Neuronal stem cell (in vitro differentiated cells): Measurements from ENCODE around the gene FILIP1L.

Source experiments
- DNase-seq: peaks from one replicate; pipeline ENCODE4 v3.0.0-alpha.2; 2013; ENCODE audit warnings: low spot score
- H2AFZ ChIP-seq: one replicate; pipeline ENCODE4 v1.6.1; 2013; ENCODE audit warnings: mild to moderate bottlenecking, low read length, inconsistent platforms
- H2AK5ac ChIP-seq: 2 replicates; pipeline ENCODE4 v1.6.1; 2013; ENCODE audit warnings: low read depth, mild to moderate bottlenecking, inconsistent platforms, low read length, moderate library complexity, mixed read lengths
- H2BK120ac ChIP-seq: 2 replicates; pipeline ENCODE4 v1.6.1; 2013; ENCODE audit warnings: low read depth, mild to moderate bottlenecking, inconsistent platforms, low read length, moderate library complexity, mixed read lengths
- H2BK12ac ChIP-seq: one replicate; pipeline ENCODE4 v1.6.1; 2013; ENCODE audit warnings: low read length, inconsistent platforms
- H2BK15ac ChIP-seq: 2 replicates; pipeline ENCODE4 v1.6.1; 2013; ENCODE audit warnings: mild to moderate bottlenecking, low read length, inconsistent platforms, mixed read lengths
- H2BK5ac ChIP-seq: one replicate; pipeline ENCODE4 v1.6.1; 2013; ENCODE audit warnings: inconsistent platforms, mild to moderate bottlenecking, low read length, moderate library complexity
- H3K14ac ChIP-seq: one replicate; pipeline ENCODE4 v1.6.1; 2013; ENCODE audit warnings: low read length, inconsistent platforms
- H3K18ac ChIP-seq: 2 replicates; pipeline ENCODE4 v1.6.1; 2013; ENCODE audit warnings: low read length, inconsistent platforms
- H3K23ac ChIP-seq: 2 replicates; pipeline ENCODE4 v1.6.1; 2013; ENCODE audit warnings: low read depth, mild to moderate bottlenecking, mixed read lengths, low read length, inconsistent platforms; ENCODE audit not compliant: poor library complexity
- H3K27ac ChIP-seq: replicated peaks from 3 replicates; pipeline ENCODE4 v1.5.1; 2013; ENCODE audit warnings: low read length, inconsistent platforms
- H3K27me3 ChIP-seq, 3 experiments: 2 replicates each; pipeline ENCODE4 v1.6.1; 2013; ENCODE audit warnings: low read length in 3 of 3, mild to moderate bottlenecking in 2 of 3, inconsistent platforms in 1 of 3, low read depth in 1 of 3, mixed read lengths in 1 of 3, moderate library complexity in 1 of 3; ENCODE audit not compliant: control insufficient read depth in 3 of 3, insufficient read depth in 3 of 3
- H3K36me3 ChIP-seq, 2 donors: replicated peaks in 1 of 2; 2 replicates each; pipeline ENCODE4 v1.6.1; 2013; ENCODE audit warnings: low read length in 2 of 2; ENCODE audit not compliant: control insufficient read depth in 2 of 2, insufficient read depth in 2 of 2
- H3K4ac ChIP-seq: 2 replicates; pipeline ENCODE4 v1.6.1; 2013; ENCODE audit warnings: inconsistent platforms, mild to moderate bottlenecking, low read length, moderate library complexity
- H3K4me1 ChIP-seq, 2 donors: 1 replicate in 1 of 2; 2 replicates in 1 of 2; pipeline ENCODE4 v1.6.1; 2013; ENCODE audit warnings: low read length in 2 of 2, low read depth in 1 of 2; ENCODE audit not compliant: control insufficient read depth in 2 of 2, insufficient read depth in 1 of 2
- H3K4me2 ChIP-seq: one replicate; pipeline ENCODE4 v1.6.1; 2013; ENCODE audit warnings: mild to moderate bottlenecking, low read length, inconsistent platforms; ENCODE audit not compliant: insufficient read depth, poor library complexity, severe bottlenecking
- H3K4me3 ChIP-seq, 2 donors: 2 replicates each; pipeline ENCODE4 v1.5.1; 2013; ENCODE audit warnings: low read length in 2 of 2, mild to moderate bottlenecking in 2 of 2, inconsistent platforms in 1 of 2, moderate library complexity in 1 of 2
- H3K79me1 ChIP-seq: one replicate; pipeline ENCODE4 v1.6.1; 2013; ENCODE audit warnings: low read depth, mild to moderate bottlenecking, inconsistent platforms, low read length, moderate library complexity
- H3K9ac ChIP-seq: one replicate; pipeline ENCODE4 v1.6.1; 2013; ENCODE audit warnings: mild to moderate bottlenecking, low read depth, low read length, inconsistent platforms; ENCODE audit not compliant: poor library complexity
- H3K9me3 ChIP-seq, 2 donors: replicated peaks in 1 of 2; 2 replicates each; pipeline versions ENCODE3 to v1.6.1; 2013; ENCODE audit warnings: low read length in 2 of 2, mild to moderate bottlenecking in 2 of 2, inconsistent platforms in 1 of 2, low read depth in 1 of 2, mixed read lengths in 1 of 2, moderate library complexity in 1 of 2; ENCODE audit not compliant: control insufficient read depth in 2 of 2, insufficient read depth in 1 of 2
- H4K8ac ChIP-seq: one replicate; pipeline ENCODE4 v1.6.1; 2013; ENCODE audit warnings: low read depth, mild to moderate bottlenecking, inconsistent platforms, low read length, moderate library complexity
- H4K91ac ChIP-seq: one replicate; pipeline ENCODE4 v1.6.1; 2013; ENCODE audit warnings: low read length, low read depth, mild to moderate bottlenecking, inconsistent platforms; ENCODE audit not compliant: poor library complexity
- WGBS, 2 donors: extraction: QIAGEN DNeasy Blood & Tissue Kit; methylation state at CpG; one replicate each; pipeline ENCODE4 v1.1.7; 2013; ENCODE audit warnings: missing lambda C conversion rate in 2 of 2, mixed read lengths in 1 of 2; ENCODE audit not compliant: insufficient read length in 2 of 2, insufficient replicate concordance in 1 of 2; ENCODE audit errors: extremely low coverage in 2 of 2; 5-methylcytosine and 5-hydroxymethylcytosine counted together

Gene FILIP1L

DNA sequence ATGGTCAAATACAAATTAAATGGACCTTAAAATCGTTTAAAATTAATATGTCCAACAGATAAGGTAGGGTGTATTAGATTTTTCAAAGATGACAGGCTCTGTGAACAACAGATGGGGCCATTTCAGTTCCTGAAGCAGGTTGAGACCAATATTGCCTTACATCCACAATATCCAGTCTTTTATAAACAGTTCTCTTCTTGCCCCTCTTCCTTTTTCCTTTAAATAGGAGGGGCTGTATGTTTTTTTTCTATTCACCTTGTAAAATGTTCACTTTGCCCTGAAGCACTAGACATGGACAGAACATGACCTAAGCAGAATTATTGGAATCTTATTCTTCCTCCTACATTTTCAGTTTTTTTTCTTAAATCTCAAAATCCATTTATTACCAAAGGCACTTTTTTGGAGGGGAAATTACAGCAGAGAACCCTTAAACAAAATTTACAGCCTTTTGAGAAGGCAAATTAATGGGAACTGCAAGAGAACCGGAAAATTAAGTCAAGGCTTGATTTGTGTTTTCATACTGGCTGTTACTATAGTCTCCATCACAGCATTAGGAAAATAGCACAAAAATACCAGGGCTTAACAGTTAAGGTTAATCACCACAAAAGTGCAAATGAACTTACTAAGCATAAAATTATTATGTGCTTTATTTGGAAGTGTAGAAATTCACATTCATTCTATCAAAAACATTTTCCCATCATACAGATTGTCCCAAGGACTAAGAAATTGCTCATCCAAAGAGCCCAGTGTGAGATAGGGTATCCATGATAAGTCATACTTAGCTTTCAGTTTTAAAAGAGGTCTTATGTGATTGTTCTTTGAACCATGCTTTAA lies 240.8 kb downstream of the FILIP1L start:
- no peak overlapping the region for H2AK5ac ChIP-seq
- no peak overlapping the region for H4K91ac ChIP-seq
- H2BK15ac ChIP-seq: no peak overlapping the region
- H3K36me3 ChIP-seq: peaks cover 0 to 31% of the 10 kb centered on the region in 2 donors
- H3K4me1 ChIP-seq: peaks cover 5% of the 10 kb centered on the region in 2 donors
- H3K27ac ChIP-seq: no peak overlapping the region
- DNase-seq: no peak
- H3K23ac ChIP-seq: no peak overlapping the region
- H2BK12ac ChIP-seq: no peak overlapping the region
- no peak overlapping the region for H3K9ac ChIP-seq
- no peak overlapping the region for H3K4me3 ChIP-seq
- H3K4ac ChIP-seq: no peak overlapping the region
- no peak overlapping the region for H3K14ac ChIP-seq
- no peak overlapping the region for H2AFZ ChIP-seq
- WGBS, 2 donors: no CpG with 5 or more reads among the region's 2 CpGs
- no peak overlapping the region for H3K4me2 ChIP-seq
- no peak overlapping the region for H2BK5ac ChIP-seq
- no peaks in the 10 kb centered on the region for H3K27me3 ChIP-seq
- no peak overlapping the region for H3K18ac ChIP-seq
- no peak overlapping the region for H4K8ac ChIP-seq
- no peaks in the 10 kb centered on the region for H3K9me3 ChIP-seq
- H3K79me1 ChIP-seq: no peaks in the 10 kb centered on the region
- no peak overlapping the region for H2BK120ac ChIP-seq

DNA sequence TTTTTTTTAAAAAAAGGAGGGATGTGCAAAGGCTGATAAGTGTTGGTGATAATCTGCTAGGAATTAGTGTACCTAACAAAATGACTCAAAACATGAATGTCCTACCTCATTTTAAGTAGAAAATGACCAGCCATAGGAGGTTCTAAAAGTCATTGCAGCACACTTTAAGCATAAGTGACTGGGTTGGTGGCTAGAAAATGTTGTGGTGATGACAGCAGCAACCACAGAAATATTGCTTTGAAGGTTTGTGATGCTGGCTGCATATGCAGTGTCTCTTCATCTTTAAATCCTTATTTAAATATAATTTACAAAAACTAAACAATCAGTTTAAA lies 241.4 kb downstream of the FILIP1L start:
- no peak overlapping the region for H3K4ac ChIP-seq
- no peak overlapping the region for H3K4me2 ChIP-seq
- H2BK5ac ChIP-seq: no peak overlapping the region
- no peak overlapping the region for H2AK5ac ChIP-seq
- no peaks in the 10 kb centered on the region for H3K79me1 ChIP-seq
- no peak overlapping the region for H3K18ac ChIP-seq
- H3K9me3 ChIP-seq: no peaks in the 10 kb centered on the region
- H4K91ac ChIP-seq: no peak overlapping the region
- no peaks in the 10 kb centered on the region for H3K27me3 ChIP-seq
- H3K23ac ChIP-seq: no peak overlapping the region
- H2AFZ ChIP-seq: no peak overlapping the region
- no peak overlapping the region for H3K14ac ChIP-seq
- H3K36me3 ChIP-seq: peaks cover 0 to 37% of the 10 kb centered on the region in 2 donors
- no peak overlapping the region for H4K8ac ChIP-seq
- H3K9ac ChIP-seq: no peak overlapping the region
- no peak overlapping the region for H2BK12ac ChIP-seq
- H3K27ac ChIP-seq: no peak overlapping the region
- DNase-seq: no peak
- no peak overlapping the region for H3K4me3 ChIP-seq
- H2BK120ac ChIP-seq: no peak overlapping the region
- H2BK15ac ChIP-seq: no peak overlapping the region
- H3K4me1 ChIP-seq: peaks cover 5 to 9% of the 10 kb centered on the region in 2 donors

DNA sequence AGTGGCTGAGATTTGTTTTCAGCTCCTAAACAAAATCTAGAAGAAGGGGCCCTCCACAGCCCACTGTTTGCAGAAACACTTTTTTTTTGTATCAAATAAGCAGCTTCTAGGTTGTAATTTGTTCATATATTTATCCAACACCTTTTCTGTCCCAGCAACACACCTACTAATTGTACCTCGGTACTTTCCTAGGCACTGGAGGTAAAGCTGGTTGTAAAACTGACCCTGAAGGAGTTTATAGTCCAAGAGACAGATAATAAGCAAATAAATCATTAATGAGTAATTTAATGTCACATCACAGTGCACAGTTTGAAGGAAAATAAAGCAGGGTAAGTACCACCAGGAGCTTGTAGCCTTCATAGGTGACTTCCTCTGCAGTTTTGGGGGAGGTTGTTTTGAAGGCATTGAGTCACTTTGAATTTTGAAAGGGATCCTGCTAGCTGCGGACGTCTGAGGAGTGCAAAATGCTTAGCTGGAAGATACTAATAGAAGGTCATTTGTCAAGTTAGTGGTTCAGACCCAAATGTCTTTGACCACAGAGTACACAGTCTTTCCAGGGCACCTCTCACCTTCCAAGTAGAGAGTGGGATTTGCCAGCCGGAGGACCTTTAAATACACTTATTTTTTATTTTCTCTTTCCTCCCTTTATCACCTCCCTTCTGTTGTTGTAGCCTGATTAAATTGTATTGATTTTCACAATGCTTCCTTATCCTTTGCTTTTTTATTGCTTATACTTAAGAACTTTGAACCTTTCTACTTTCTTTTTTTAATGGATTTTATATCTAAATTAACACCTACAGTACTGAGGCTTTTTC lies 242.9 kb downstream of the FILIP1L start:
- DNase-seq: no peak
- no peaks in the 10 kb centered on the region for H3K79me1 ChIP-seq
- peaks cover 0 to 49% of the 10 kb centered on the region in 2 donors for H3K36me3 ChIP-seq
- H3K9ac ChIP-seq: no peak overlapping the region
- no peak overlapping the region for H2BK12ac ChIP-seq
- no peak overlapping the region for H4K8ac ChIP-seq
- peaks cover 3 to 11% of the 10 kb centered on the region in 2 donors for H3K4me1 ChIP-seq
- no peaks in the 10 kb centered on the region for H3K9me3 ChIP-seq
- WGBS, 2 donors: no CpG with 5 or more reads among the region's 4 CpGs
- no peak overlapping the region for H2BK120ac ChIP-seq
- no peak overlapping the region for H3K27ac ChIP-seq
- no peak overlapping the region for H3K23ac ChIP-seq
- no peak overlapping the region for H4K91ac ChIP-seq
- H2AK5ac ChIP-seq: no peak overlapping the region
- no peak overlapping the region for H3K18ac ChIP-seq
- no peak overlapping the region for H3K14ac ChIP-seq
- H2AFZ ChIP-seq: no peak overlapping the region
- no peak overlapping the region for H2BK15ac ChIP-seq
- no peak overlapping the region for H3K4me2 ChIP-seq
- no peaks in the 10 kb centered on the region for H3K27me3 ChIP-seq
- H2BK5ac ChIP-seq: no peak overlapping the region
- H3K4me3 ChIP-seq: no peak overlapping the region
- no peak overlapping the region for H3K4ac ChIP-seq

DNA sequence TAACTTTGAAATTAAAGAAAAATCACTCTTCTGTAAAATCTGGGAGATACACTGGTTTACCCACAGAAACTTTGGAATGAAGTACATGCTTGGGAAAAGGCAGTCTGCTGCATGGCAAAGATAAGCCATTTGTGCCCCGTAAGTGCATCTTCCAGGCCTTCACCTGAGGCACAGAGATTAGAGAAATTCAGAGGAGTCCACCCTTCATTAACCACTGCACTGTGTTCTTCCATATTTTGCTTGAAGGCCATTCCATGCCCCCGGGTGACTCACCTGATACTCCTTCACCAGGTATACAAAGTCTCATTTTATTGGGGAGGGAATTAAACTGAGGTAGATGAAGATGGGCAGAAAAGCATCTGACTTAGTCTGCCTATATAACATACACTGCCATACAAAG lies 243.6 kb downstream of the FILIP1L start:
- WGBS, 2 donors: no CpG with 5 or more reads among the region's 2 CpGs
- H2AK5ac ChIP-seq: no peak overlapping the region
- no peak overlapping the region for H3K23ac ChIP-seq
- no peak overlapping the region for H4K91ac ChIP-seq
- H2BK12ac ChIP-seq: no peak overlapping the region
- no peaks in the 10 kb centered on the region for H3K9me3 ChIP-seq
- no peaks in the 10 kb centered on the region for H3K79me1 ChIP-seq
- no peak overlapping the region for H3K4me2 ChIP-seq
- no peak overlapping the region for H2BK120ac ChIP-seq
- H3K27ac ChIP-seq: no peak overlapping the region
- H3K4me1 ChIP-seq: peaks cover 3 to 14% of the 10 kb centered on the region in 2 donors
- no peak overlapping the region for H2AFZ ChIP-seq
- H3K14ac ChIP-seq: no peak overlapping the region
- H3K9ac ChIP-seq: no peak overlapping the region
- DNase-seq: no peak
- no peaks in the 10 kb centered on the region for H3K27me3 ChIP-seq
- H3K4ac ChIP-seq: no peak overlapping the region
- H2BK5ac ChIP-seq: no peak overlapping the region
- peaks cover 0 to 55% of the 10 kb centered on the region in 2 donors for H3K36me3 ChIP-seq
- H2BK15ac ChIP-seq: no peak overlapping the region
- H3K4me3 ChIP-seq: no peak overlapping the region
- no peak overlapping the region for H3K18ac ChIP-seq
- H4K8ac ChIP-seq: no peak overlapping the region
